Right lobe of liver (tissue), 6 donors: ENCODE results near the gene TPRKB. TPM values are rescaled to one million over a fixed set of nuclear protein-coding genes. Genes with fewer than 3 reads are reported as not detected.
"Not testable (repeated sequence)": the region's sequence is repeated elsewhere in the genome, so short reads cannot be mapped to it uniquely, and the experiment has no call there.

Experiments used
- ATAC-seq, 4 donors: fragments of 200-7000 bp; cut with Tn5 transposase; one replicate each; pipeline ENCODE4 v1.9.1; 2020; ENCODE audit warnings: mild to moderate bottlenecking in 4 of 4, moderate library complexity in 4 of 4
- DNase-seq, 3 donors: peaks; one replicate each; pipeline ENCODE4 v3.0.0-alpha.2; 2020
- H3K27ac ChIP-seq, 3 donors: fragments of 200-600 bp; one replicate each; pipeline ENCODE4 v1.8.0; 2022
- H3K27me3 ChIP-seq, 2 donors: fragments of 200-600 bp; one replicate each; pipeline ENCODE4 v1.8.0; 2022
- H3K36me3 ChIP-seq, 4 donors: fragments of 200-600 bp; sonication (generic) in 1 of 4; one replicate each; pipeline versions ENCODE4 v1.5.1 to v1.8.0; 2017 to 2022; ENCODE audit warnings: control low read depth in 1 of 4
- H3K4me1 ChIP-seq, 4 donors: fragments of 200-600 bp; sonication (generic) in 1 of 4; one replicate each; pipeline versions ENCODE4 v1.5.1 to v1.8.0; 2017 to 2022; ENCODE audit warnings: control low read depth in 1 of 4
- H3K4me3 ChIP-seq, 3 donors: fragments of 200-600 bp; one replicate each; pipeline ENCODE4 v1.8.0; 2022
- H3K9me3 ChIP-seq, 4 donors: fragments of 200-600 bp; sonication (generic) in 1 of 4; one replicate each; pipeline versions ENCODE4 v1.5.1 to v1.8.0; 2017 to 2022; ENCODE audit warnings: control low read depth in 1 of 4
- POLR2A ChIP-seq: fragments of 450-650 bp; IDR thresholded peaks from one replicate; pipeline ENCODE4 v1.6.1; 2017; ENCODE audit warnings: antibody characterized with exemption, mild to moderate bottlenecking
- WGBS: methylation state at CpG from one replicate; pipeline ENCODE4 v1.1.6; 2018; ENCODE audit warnings: low coverage, low lambda C conversion rate; ENCODE audit not compliant: insufficient coverage; ENCODE audit errors: missing lambda C conversion rate; 5-methylcytosine and 5-hydroxymethylcytosine counted together
- intact Hi-C, 2 donors: fragments of 100-400 bp; cut with DNase I; formaldehyde crosslinking; loops; one replicate each; pipeline versions ENCODE4 v1.11.2 to v1.14.1; 2022
- total RNA-seq, 6 experiments: library from RNA; depleted of rRNA in 2 of 6; stranded (reverse); fragments of >200 nt in 2 of 6; fragmentation: NEBNext Ultra II Directional in 3 of 6; extraction: Animal tissue kit (Norgen Biotek cat#: 25700) in 3 of 6; gene quantifications; one replicate each; pipeline versions ENCODE4 v1.1.0 to v1.2.4, GENCODE V29; 2016 to 2023
- TF ChIP-seq, protein P1 (sequence below), 4 donors: fragments of 200-600 bp in 3 of 4; fragments of 450-650 bp in 1 of 4; IDR thresholded peaks; one replicate each; pipeline versions ENCODE4 v1.5.1 to v1.8.0; 2016 to 2022; ENCODE audit warnings: antibody characterized with exemption in 4 of 4, mild to moderate bottlenecking in 2 of 4
- donor health status: DM: no; HTN: yes; CAD: no.
- donor health status: DM: no; HTN: no; CAD: no.
- donor health status: DM: no; HTN: no; CAD: no.
- donor health status: DM: no; HTN: yes; CAD: no.
- donor health status: DM: no; HTN: yes; CAD: no.

The TPRKB gene
- total RNA-seq, 6 experiments from 2014 or later, result 6.9 to 19.8 (median 11.5) TPM

DNA sequence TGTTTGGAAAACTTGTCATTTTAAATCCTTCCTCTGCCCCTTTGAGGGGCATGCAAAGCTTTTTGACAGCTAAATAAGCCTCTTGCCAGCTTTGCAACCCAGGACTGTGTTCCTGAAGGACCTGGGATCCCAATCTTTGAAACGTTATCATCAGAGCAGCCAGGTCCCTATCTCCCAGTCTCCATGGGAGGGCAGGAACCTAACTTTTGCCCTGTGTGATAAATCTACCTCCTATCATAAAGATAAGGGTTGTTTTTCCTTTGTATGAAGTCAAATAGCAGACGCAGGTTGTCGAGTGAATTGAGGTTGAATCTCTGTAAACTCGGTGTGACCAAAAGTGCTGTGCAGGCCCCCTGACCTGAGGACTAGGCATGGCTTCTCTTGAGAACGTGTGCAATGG, 30.1 kb downstream of the TPRKB start:
- H3K27me3 ChIP-seq, result no peaks in the 10 kb centered on the region
- H3K36me3 ChIP-seq, result no peaks in the 10 kb centered on the region
- H3K4me1 ChIP-seq, result peaks cover 0 to 11% (median 4%) of the 10 kb centered on the region in 4 donors
- DNase-seq (no peak), ATAC-seq (no peak)
- intact Hi-C loops, result no loop called here
- H3K27ac ChIP-seq, result no peak overlapping the region
- TF ChIP-seq, protein P1, sequence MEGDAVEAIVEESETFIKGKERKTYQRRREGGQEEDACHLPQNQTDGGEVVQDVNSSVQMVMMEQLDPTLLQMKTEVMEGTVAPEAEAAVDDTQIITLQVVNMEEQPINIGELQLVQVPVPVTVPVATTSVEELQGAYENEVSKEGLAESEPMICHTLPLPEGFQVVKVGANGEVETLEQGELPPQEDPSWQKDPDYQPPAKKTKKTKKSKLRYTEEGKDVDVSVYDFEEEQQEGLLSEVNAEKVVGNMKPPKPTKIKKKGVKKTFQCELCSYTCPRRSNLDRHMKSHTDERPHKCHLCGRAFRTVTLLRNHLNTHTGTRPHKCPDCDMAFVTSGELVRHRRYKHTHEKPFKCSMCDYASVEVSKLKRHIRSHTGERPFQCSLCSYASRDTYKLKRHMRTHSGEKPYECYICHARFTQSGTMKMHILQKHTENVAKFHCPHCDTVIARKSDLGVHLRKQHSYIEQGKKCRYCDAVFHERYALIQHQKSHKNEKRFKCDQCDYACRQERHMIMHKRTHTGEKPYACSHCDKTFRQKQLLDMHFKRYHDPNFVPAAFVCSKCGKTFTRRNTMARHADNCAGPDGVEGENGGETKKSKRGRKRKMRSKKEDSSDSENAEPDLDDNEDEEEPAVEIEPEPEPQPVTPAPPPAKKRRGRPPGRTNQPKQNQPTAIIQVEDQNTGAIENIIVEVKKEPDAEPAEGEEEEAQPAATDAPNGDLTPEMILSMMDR (IDR thresholded peaks at IDR 0.05), result no peak
- no peak for TF ChIP-seq POLR2A
- no peak overlapping the region for H3K4me3 ChIP-seq
- WGBS, result 45% methylated on average over 4 of the region's 5 CpGs
- H3K9me3 ChIP-seq, result no peaks in the 10 kb centered on the region

DNA sequence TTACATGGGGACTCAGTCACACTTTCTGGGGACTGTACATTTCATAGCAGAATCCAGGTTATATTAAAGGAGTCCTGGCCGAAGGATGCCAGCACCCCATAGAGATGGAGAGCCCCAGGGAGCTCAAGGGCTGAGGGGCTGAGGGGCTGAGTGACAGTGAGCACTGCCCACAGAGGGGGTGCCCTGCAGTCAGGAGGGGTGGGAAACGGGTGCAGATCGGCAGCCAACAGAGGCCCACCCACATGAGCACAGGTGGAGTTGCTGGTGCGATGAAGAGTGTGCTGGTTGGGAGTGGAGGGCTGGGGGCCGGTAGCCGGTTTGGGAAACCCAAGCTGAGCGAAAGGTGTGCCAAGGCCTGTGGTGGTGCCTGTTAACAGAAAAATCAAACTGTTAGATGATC, 32.1 kb downstream of the TPRKB start:
- Histone ChIP-seq H3K36me3 (no peaks in the 10 kb centered on the region), H3K27ac (no peak overlapping the region), H3K27me3 (no peaks in the 10 kb centered on the region), H3K4me3 (no peak overlapping the region), H3K4me1 (peaks cover 0 to 31% (median 14%) of the 10 kb centered on the region in 4 donors), H3K9me3 (no peaks in the 10 kb centered on the region)
- whole genome bisulfite sequencing, result 92% methylated on average over 5 of the region's 7 CpGs
- intact Hi-C loops, result no loop called here
- TF ChIP-seq POLR2A, result no peak
- TF ChIP-seq, protein P1 (IDR thresholded peaks at IDR 0.05), result no peak
- ATAC-seq (no peak), DNase-seq (no peak)

DNA sequence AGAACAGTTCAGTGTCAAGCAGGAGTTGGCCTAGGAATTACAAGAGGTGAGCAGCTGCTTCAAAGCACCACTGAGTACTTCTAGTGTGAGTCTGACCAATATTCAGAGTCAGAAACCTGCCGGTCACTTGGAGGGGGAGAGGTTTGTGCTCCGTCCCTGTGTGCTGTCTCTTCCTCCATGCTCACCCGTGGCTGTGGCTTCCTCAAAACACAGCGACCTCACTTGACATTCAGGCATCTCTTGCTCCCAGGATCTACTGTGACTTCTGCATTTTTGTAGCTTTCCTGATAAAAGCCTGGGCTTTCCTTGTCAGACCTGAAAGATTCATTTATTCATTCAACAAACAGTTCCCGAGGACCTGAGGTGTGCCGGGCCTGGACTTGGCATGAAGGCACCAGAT, 32.9 kb downstream of the TPRKB start:
- DNase-seq (no peak), ATAC-seq (no peak)
- intact Hi-C loops, result no loop called here
- no peak for TF ChIP-seq POLR2A
- TF ChIP-seq, protein P1 (IDR thresholded peaks at IDR 0.05), result no peak
- Histone ChIP-seq H3K27ac (no peak overlapping the region), H3K9me3 (no peaks in the 10 kb centered on the region), H3K36me3 (no peaks in the 10 kb centered on the region), H3K4me1 (peaks cover 0 to 33% (median 15%) of the 10 kb centered on the region in 4 donors), H3K4me3 (no peak overlapping the region), H3K27me3 (no peaks in the 10 kb centered on the region)
- 76% methylated on average over 2 of the region's 6 CpGs for WGBS

DNA sequence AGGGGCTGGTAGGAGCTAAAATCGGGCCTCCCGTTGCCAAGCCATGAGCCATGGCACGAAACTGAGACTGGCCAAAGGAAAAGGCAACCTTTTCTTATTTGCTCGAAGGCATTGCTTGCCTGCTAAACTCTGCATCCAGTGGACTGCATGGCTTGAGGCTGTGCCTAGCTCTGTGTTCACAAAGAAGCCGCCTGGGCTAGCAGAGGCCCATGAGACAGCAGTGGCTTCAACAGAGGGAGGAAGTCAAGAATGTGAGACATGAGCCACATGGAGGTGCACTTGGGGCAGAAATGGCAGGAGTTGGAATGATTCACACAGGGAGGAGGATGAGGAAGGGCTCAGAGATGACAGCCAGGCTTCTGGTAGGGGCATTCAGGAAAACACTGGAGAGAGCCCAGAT, 33.5 kb downstream of the TPRKB start:
- H3K4me1 ChIP-seq, result peaks cover 0 to 33% (median 15%) of the 10 kb centered on the region in 4 donors

DNA sequence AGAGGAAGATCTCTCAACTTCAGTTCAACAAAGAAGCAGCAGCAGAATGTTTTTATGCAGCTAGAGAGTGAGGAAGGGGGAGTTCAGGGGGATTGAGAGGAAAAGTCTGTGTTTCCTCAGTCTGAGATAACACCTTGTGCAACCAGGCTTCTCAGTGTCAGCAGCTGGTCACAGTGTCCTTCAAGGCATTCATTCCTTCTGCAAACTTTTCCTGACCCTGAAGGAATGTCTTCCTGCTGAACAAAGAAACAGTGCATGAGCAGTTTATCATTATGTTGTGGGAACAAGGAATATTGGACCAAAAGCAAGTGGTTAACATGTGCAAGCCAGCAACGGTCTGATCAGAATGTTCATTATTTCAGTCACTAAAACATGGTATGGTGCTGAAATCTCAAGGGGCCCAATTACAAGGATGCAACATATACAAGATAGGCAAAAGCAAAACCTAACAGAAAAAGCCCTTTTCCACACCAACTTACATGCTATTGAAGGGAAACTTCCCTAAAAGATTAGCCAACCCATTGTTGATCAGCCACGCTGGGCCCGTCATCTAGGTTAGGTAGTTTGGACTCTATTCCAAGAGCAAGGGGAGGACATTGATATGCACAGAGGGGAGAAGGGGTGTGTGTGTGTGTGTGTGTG, 34.2 kb downstream of the TPRKB start:
- 39% methylated on average over 1 of the region's 3 CpGs for WGBS
- DNase-seq, H3K27me3 ChIP-seq, H3K4me3 ChIP-seq, H3K9me3 ChIP-seq, H3K36me3 ChIP-seq, intact Hi-C loops: not testable (repeated sequence)
- Histone ChIP-seq H3K4me1 (peaks cover 0 to 33% (median 15%) of the 10 kb centered on the region in 4 donors), H3K27ac (peak overlapping the region in 2 of 3 donors; percentile 77 to 81)
- ATAC-seq, result peak; percentile 26 to 62 (median 42)

More for the DNA sequence above, 33.5 kb downstream of the TPRKB start:
- ATAC-seq (no peak), DNase-seq (no peak)
- TF ChIP-seq, protein P1 (IDR thresholded peaks at IDR 0.05), result no peak
- TF ChIP-seq POLR2A, result no peak
- intact Hi-C loops, result no loop called here
- no peak overlapping the region for H3K4me3 ChIP-seq
- 92% methylated on average over 2 of the region's 5 CpGs for WGBS
- no peaks in the 10 kb centered on the region for H3K27me3 ChIP-seq
- no peaks in the 10 kb centered on the region for H3K36me3 ChIP-seq
- no peaks in the 10 kb centered on the region for H3K9me3 ChIP-seq
- H3K27ac ChIP-seq, result no peak overlapping the region
